Measurements from ENCODE around the gene BHLHE40.

GRCh38 chr3:4978204-4978965, 852 bp upstream of the BHLHE40 start:
- TF ChIP-seq POLR2AphosphoS5 (IDR thresholded peaks at IDR 0.05) (peak; percentile 79 to 94 (median 92)), CTCF (IDR thresholded peaks at IDR 0.05) (no peak), POLR2A (IDR thresholded peaks at IDR 0.05) (peak; percentile 45 to 66)

Measured in sigmoid colon (tissue), 4 donors.